Stimulated activated CD8-positive, alpha-beta memory T cell treated with anti-CD3 and anti-CD28 coated beads, Interleukin-15, amount 100 ng/mL, for 48 hours (primary cell): Measurements from ENCODE around the gene GPR82.
"Not testable (repeated sequence)": the region's sequence is repeated elsewhere in the genome, so short reads cannot be mapped to it uniquely, and the experiment has no call there.

ENCODE experiments used
- DNase-seq, 2 donors: peaks; one replicate each; pipeline ENCODE4 v3.0.0-alpha.2; 2020; ENCODE audit warnings: low read depth in 2 of 2

The GPR82 gene

GRCh38 chrX:41723826-41724225, at the start of gene GPR82:
TSS of gene GPR82 (plus strand) at chrX:41724181. CDS start at chrX:41727027, 2,846 bp downstream.
- no peak for DNase-seq

GRCh38 chrX:41676361-41676760, 47.6 kb upstream of the GPR82 start:
- DNase-seq = not testable (repeated sequence)

- DNase-seq = no peak
These were observed 46.6 kb upstream of the GPR82 start for GRCh38 chrX:41677183-41678060.

GRCh38 chrX:41684138-41684537, 39.8 kb upstream of the GPR82 start:
- DNase-seq = no peak

- no peak for DNase-seq
These were observed 39.0 kb upstream of the GPR82 start for GRCh38 chrX:41684940-41685339.

GRCh38 chrX:41686788-41687187, 37.2 kb upstream of the GPR82 start:
- no peak for DNase-seq

GRCh38 chrX:41688156-41688555, 35.8 kb upstream of the GPR82 start:
- no peak for DNase-seq

- no peak for DNase-seq
These were observed 35.1 kb upstream of the GPR82 start, which contains the start of gene GPR34 for GRCh38 chrX:41688835-41689234. TSS of gene GPR34 (plus strand) at chrX:41688973. CDS start at chrX:41695634, 6,661 bp downstream.

- DNase-seq = no peak
These were observed 34.3 kb upstream of the GPR82 start for GRCh38 chrX:41689711-41690110.

- DNase-seq = no peak
These were observed 31.7 kb upstream of the GPR82 start for GRCh38 chrX:41692162-41692749.

GRCh38 chrX:41693024-41693423, 31.0 kb upstream of the GPR82 start:
- no peak for DNase-seq

- DNase-seq = peak in 1 of 2 donors; percentile 4
These were observed 28.6 kb upstream of the GPR82 start for GRCh38 chrX:41695426-41695825.

GRCh38 chrX:41703574-41704029, 20.4 kb upstream of the GPR82 start:
- DNase-seq = no peak

- no peak for DNase-seq
These were observed 18.9 kb upstream of the GPR82 start for GRCh38 chrX:41705042-41705441.

GRCh38 chrX:41705680-41706374, 18.2 kb upstream of the GPR82 start:
- DNase-seq = no peak

- DNase-seq = no peak
These were observed 16.8 kb upstream of the GPR82 start for GRCh38 chrX:41707218-41707617.

- DNase-seq = no peak
These were observed 15.5 kb upstream of the GPR82 start for GRCh38 chrX:41708486-41708885.

- DNase-seq = no peak
These were observed 12.8 kb upstream of the GPR82 start for GRCh38 chrX:41711021-41711667.

GRCh38 chrX:41716222-41716621, 7.8 kb upstream of the GPR82 start:
- DNase-seq = no peak

GRCh38 chrX:41716767-41717473, 7.1 kb upstream of the GPR82 start:
- DNase-seq = no peak
